ENCODE measurements around the gene NMNAT3. TPM values are rescaled to one million over a fixed set of nuclear protein-coding genes. Genes with fewer than 3 reads are reported as not detected.

NMNAT3 gene
- total and polyA plus RNA-seq, 4 donors, result 1.9 to 19.7 (median 2.9) TPM

- no peaks in the 10 kb centered on the region for H3K9me3 ChIP-seq (ENCODE audit: control insufficient read depth in 4 of 4, low read length in 3 of 4)
- H3K27ac ChIP-seq (ENCODE audit: low read depth in 1 of 2, low read length in 2 of 2), result no peak overlapping the region
- H3K4me1 ChIP-seq (ENCODE audit: control insufficient read depth in 4 of 4, insufficient read depth in 4 of 4, low read length in 3 of 4), result no peaks in the 10 kb centered on the region
- H3K36me3 ChIP-seq (ENCODE audit: control insufficient read depth in 4 of 4, insufficient read depth in 3 of 4, low read depth in 1 of 4, low read length in 3 of 4), result no peaks in the 10 kb centered on the region
- TF ChIP-seq REST (IDR thresholded peaks at IDR 0.05) (no peak), TAF1 (conservative IDR thresholded peaks at IDR 0.05) (no peak), JUND (IDR thresholded peaks at IDR 0.05) (no peak), EGR1 (IDR thresholded peaks at IDR 0.05; ENCODE audit: low read depth in 2 of 2) (no peak), SP1 (IDR thresholded peaks at IDR 0.05) (no peak), NR2F2 (IDR thresholded peaks at IDR 0.05) (no peak), GABPA (IDR thresholded peaks at IDR 0.05 in 1 of 2, conservative IDR thresholded peaks at IDR 0.05 in 1 of 2) (no peak), RAD21 (IDR thresholded peaks at IDR 0.05) (no peak), MAX (IDR thresholded peaks at IDR 0.05) (no peak), HNF4A (conservative IDR thresholded peaks at IDR 0.05) (no peak), ZBTB33 (IDR thresholded peaks at IDR 0.05) (no peak), FOXA1 (IDR thresholded peaks at IDR 0.05) (no peak), RXRA (IDR thresholded peaks at IDR 0.05) (no peak), FOXA2 (IDR thresholded peaks at IDR 0.05) (no peak)
- TF ChIP-seq, protein P1, sequence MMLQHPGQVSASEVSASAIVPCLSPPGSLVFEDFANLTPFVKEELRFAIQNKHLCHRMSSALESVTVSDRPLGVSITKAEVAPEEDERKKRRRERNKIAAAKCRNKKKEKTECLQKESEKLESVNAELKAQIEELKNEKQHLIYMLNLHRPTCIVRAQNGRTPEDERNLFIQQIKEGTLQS (IDR thresholded peaks at IDR 0.05), result no peak
- TF ChIP-seq, protein P2, sequence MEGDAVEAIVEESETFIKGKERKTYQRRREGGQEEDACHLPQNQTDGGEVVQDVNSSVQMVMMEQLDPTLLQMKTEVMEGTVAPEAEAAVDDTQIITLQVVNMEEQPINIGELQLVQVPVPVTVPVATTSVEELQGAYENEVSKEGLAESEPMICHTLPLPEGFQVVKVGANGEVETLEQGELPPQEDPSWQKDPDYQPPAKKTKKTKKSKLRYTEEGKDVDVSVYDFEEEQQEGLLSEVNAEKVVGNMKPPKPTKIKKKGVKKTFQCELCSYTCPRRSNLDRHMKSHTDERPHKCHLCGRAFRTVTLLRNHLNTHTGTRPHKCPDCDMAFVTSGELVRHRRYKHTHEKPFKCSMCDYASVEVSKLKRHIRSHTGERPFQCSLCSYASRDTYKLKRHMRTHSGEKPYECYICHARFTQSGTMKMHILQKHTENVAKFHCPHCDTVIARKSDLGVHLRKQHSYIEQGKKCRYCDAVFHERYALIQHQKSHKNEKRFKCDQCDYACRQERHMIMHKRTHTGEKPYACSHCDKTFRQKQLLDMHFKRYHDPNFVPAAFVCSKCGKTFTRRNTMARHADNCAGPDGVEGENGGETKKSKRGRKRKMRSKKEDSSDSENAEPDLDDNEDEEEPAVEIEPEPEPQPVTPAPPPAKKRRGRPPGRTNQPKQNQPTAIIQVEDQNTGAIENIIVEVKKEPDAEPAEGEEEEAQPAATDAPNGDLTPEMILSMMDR (IDR thresholded peaks at IDR 0.05; ENCODE audit: low read depth, low read length, missing input control), result no peak
- H3K9ac ChIP-seq (ENCODE audit: low read depth in 1 of 2, low read length in 2 of 2), result no peak overlapping the region
- 82% methylated on average over 3 of the region's 3 CpGs for WGBS
- DNase-seq (ENCODE audit: low spot score), result no peak
- H3K4me3 ChIP-seq (ENCODE audit: low read depth in 1 of 3, low read length in 3 of 3), result no peak overlapping the region
- H3K27me3 ChIP-seq (ENCODE audit: control insufficient read depth in 4 of 4, insufficient read depth in 4 of 4, low read length in 3 of 4), result no peaks in the 10 kb centered on the region
Measured at GRCh38 chr3:139695007-139695406, 17.2 kb upstream of the NMNAT3 start.

DNA sequence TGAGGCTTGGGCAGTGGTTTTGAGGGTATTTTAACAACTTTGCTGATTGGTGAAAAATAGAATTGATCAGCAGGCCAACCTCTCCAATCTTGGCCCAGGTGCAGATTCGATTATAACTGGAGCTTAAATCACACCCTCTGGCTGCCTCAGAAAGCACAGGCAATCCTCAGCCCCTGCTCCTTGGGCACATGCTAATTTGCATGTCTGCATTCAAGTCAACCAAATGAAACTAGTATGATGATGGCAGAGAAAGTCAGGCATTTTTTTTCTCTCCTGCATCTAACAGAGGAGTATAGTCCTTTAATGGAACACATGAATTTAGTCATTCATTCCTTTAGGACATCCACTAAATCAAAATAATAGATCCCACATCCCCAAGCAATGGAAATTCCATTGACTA lies 16.8 kb upstream of the NMNAT3 start:
- no peak overlapping the region for H3K9ac ChIP-seq (ENCODE audit: low read depth in 1 of 2, low read length in 2 of 2)
- 65% methylated on average over 1 of the region's 1 CpG for WGBS
- TF ChIP-seq TAF1 (conservative IDR thresholded peaks at IDR 0.05) (no peak), REST (IDR thresholded peaks at IDR 0.05) (no peak), ZBTB33 (IDR thresholded peaks at IDR 0.05) (no peak)
- no peak overlapping the region for H3K4me3 ChIP-seq (ENCODE audit: low read depth in 1 of 3, low read length in 3 of 3)
- no peak for DNase-seq (ENCODE audit: low spot score)
- H3K27ac ChIP-seq (ENCODE audit: low read depth in 1 of 2, low read length in 2 of 2), result no peak overlapping the region
- no peaks in the 10 kb centered on the region for H3K9me3 ChIP-seq (ENCODE audit: control insufficient read depth in 4 of 4, low read length in 3 of 4)
- no peaks in the 10 kb centered on the region for H3K27me3 ChIP-seq (ENCODE audit: control insufficient read depth in 4 of 4, insufficient read depth in 4 of 4, low read length in 3 of 4)
- H3K4me1 ChIP-seq (ENCODE audit: control insufficient read depth in 4 of 4, insufficient read depth in 4 of 4, low read length in 3 of 4), result no peaks in the 10 kb centered on the region
- H3K36me3 ChIP-seq (ENCODE audit: control insufficient read depth in 4 of 4, insufficient read depth in 3 of 4, low read depth in 1 of 4, low read length in 3 of 4), result no peaks in the 10 kb centered on the region
